ENCODE measurements around the gene EYA2. TPM values are rescaled to one million over a fixed set of nuclear protein-coding genes. Genes with fewer than 3 reads are reported as not detected.
A peak's percentile ranks its signal among the peaks of the same experiment; 100 is the strongest.

EYA2 gene, protein sequence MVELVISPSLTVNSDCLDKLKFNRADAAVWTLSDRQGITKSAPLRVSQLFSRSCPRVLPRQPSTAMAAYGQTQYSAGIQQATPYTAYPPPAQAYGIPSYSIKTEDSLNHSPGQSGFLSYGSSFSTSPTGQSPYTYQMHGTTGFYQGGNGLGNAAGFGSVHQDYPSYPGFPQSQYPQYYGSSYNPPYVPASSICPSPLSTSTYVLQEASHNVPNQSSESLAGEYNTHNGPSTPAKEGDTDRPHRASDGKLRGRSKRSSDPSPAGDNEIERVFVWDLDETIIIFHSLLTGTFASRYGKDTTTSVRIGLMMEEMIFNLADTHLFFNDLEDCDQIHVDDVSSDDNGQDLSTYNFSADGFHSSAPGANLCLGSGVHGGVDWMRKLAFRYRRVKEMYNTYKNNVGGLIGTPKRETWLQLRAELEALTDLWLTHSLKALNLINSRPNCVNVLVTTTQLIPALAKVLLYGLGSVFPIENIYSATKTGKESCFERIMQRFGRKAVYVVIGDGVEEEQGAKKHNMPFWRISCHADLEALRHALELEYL
- total RNA-seq = 1.5 TPM
- 1 to 10 TPM; 2.1 to 8.6 (median 3.3) TPM for polyA plus RNA-seq (ENCODE audit: insufficient read depth in 1 of 8, insufficient read length in 8 of 8, low replicate concordance in 1 of 8)
- long read RNA-seq, donor 1 = 0 reads
- long read RNA-seq, donor 2 = 0 reads
- long read RNA-seq, donor 3 = 0 reads
- long read RNA-seq, donor 4 = 0 reads
- long read RNA-seq, donor 5, partial matches to known transcripts = 0 of 1 reads
- long read RNA-seq, donor 5, other reads (novel, unspliced or antisense) = 0 of 1 reads
- long read RNA-seq, donor 6 = 0 reads
- long read RNA-seq, donor 7 = 0 reads
- long read RNA-seq, donor 8, partial matches to known transcripts = 0 of 2 reads
- long read RNA-seq, donor 8, other reads (novel, unspliced or antisense) = 0 of 2 reads
- long read RNA-seq, donor 9 = 0 reads
- long read RNA-seq, donor 10, partial matches to known transcripts = 0 of 1 reads
- long read RNA-seq, donor 10, other reads (novel, unspliced or antisense) = 0 of 1 reads
- long read RNA-seq, donor 11 = 0 reads

- H3K4me3 ChIP-seq (ENCODE audit: low read length) = peak within 1 kb of the TSS; percentile 48
- H3K36me3 ChIP-seq (ENCODE audit: control insufficient read depth, insufficient read depth, low read length) = no peaks in the 10 kb centered on the region
- peak; percentile 56 for DNase-seq
- 0% methylated on average over 51 of the region's 52 CpGs for WGBS (ENCODE audit: insufficient coverage)
- H3K4me1 ChIP-seq (ENCODE audit: control insufficient read depth, insufficient read depth, low read length) = peaks cover 9% of the 10 kb centered on the region
- peaks cover 9% of the 10 kb centered on the region for H3K9me3 ChIP-seq (replicated peaks; ENCODE audit: control insufficient read depth, low read depth, low read length)
- peaks cover 35% of the 10 kb centered on the region for H3K27me3 ChIP-seq (ENCODE audit: control insufficient read depth, insufficient read depth, low read length)
- no peak within 1 kb of the TSS for H3K27ac ChIP-seq (ENCODE audit: low read length)
These were observed at the start of gene EYA2 for GRCh38 chr20:46894579-46894958. EYA2 (plus strand) TSS chr20:46894843; CDS start chr20:46990011, 95,168 bp downstream.

DNA sequence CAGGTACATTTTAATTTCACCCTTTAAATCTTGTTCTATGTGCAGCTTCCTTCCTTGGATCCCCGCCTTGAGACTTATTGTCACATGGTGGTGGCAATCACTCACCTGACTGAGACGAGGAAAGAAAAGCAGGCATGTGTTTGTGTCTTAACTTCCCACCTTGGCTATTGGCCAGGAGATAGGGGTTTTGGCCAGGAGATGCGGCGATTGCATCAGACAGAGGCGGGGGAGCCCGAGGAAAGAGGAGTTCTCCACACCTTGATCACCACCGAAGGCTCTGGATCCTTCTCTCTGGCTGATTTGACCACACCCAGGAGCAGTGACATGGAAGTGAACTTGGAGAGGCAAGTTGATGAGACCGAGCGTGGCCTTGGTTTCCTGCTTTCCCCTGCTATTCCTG lies 49.7 kb upstream of the EYA2 start:
- Histone ChIP-seq H3K9me3 (replicated peaks; ENCODE audit: control insufficient read depth, low read depth, low read length) (no peaks in the 10 kb centered on the region), H3K27ac (ENCODE audit: low read length) (no peak overlapping the region), H3K4me3 (ENCODE audit: low read length) (no peak overlapping the region), H3K36me3 (ENCODE audit: control insufficient read depth, insufficient read depth, low read length) (no peaks in the 10 kb centered on the region), H3K27me3 (ENCODE audit: control insufficient read depth, insufficient read depth, low read length) (peaks cover 2% of the 10 kb centered on the region), H3K4me1 (ENCODE audit: control insufficient read depth, insufficient read depth, low read length) (no peaks in the 10 kb centered on the region)
- WGBS (ENCODE audit: insufficient coverage) = 71% methylated on average over 7 of the region's 9 CpGs
- DNase-seq = no peak

GRCh38 chr20:46849269-46849668 lies 45.4 kb upstream of the EYA2 start:
- no peak for DNase-seq
- Histone ChIP-seq H3K27me3 (ENCODE audit: control insufficient read depth, insufficient read depth, low read length) (no peaks in the 10 kb centered on the region), H3K9me3 (replicated peaks; ENCODE audit: control insufficient read depth, low read depth, low read length) (no peaks in the 10 kb centered on the region), H3K4me3 (ENCODE audit: low read length) (no peak overlapping the region), H3K4me1 (ENCODE audit: control insufficient read depth, insufficient read depth, low read length) (peaks cover 3% of the 10 kb centered on the region), H3K36me3 (ENCODE audit: control insufficient read depth, insufficient read depth, low read length) (no peaks in the 10 kb centered on the region), H3K27ac (ENCODE audit: low read length) (no peak overlapping the region)
- WGBS (ENCODE audit: insufficient coverage) = 100% methylated on average over 1 of the region's 4 CpGs

DNA sequence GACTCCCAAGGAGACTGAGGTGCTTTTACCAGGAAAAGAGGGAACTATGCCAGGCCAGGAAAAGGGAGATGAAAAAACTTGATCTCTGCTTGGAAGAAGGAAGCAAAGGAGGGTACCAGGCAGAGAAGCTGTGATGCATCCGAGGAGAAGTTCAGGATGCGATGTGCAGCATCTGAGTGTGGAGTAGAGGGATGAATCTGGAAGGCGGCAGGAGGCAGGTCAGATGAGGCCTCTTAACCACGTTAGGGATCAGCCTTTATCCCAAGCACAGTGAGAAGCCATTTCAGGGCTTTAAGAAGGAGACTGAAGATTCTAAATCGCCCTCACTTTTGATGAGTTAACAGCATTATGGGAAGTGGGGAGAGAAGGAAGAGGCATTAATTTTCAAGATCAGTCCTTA lies 44.9 kb upstream of the EYA2 start:
- WGBS (ENCODE audit: insufficient coverage) = 81% methylated on average over 3 of the region's 5 CpGs
- no peak for DNase-seq
- H3K4me1 ChIP-seq (ENCODE audit: control insufficient read depth, insufficient read depth, low read length) = peaks cover 3% of the 10 kb centered on the region
- no peaks in the 10 kb centered on the region for H3K9me3 ChIP-seq (replicated peaks; ENCODE audit: control insufficient read depth, low read depth, low read length)
- no peaks in the 10 kb centered on the region for H3K36me3 ChIP-seq (ENCODE audit: control insufficient read depth, insufficient read depth, low read length)
- H3K27me3 ChIP-seq (ENCODE audit: control insufficient read depth, insufficient read depth, low read length) = no peaks in the 10 kb centered on the region
- no peak overlapping the region for H3K4me3 ChIP-seq (ENCODE audit: low read length)
- no peak overlapping the region for H3K27ac ChIP-seq (ENCODE audit: low read length)

- Histone ChIP-seq H3K9me3 (replicated peaks; ENCODE audit: control insufficient read depth, low read depth, low read length) (no peaks in the 10 kb centered on the region), H3K27ac (ENCODE audit: low read length) (no peak overlapping the region), H3K27me3 (ENCODE audit: control insufficient read depth, insufficient read depth, low read length) (no peaks in the 10 kb centered on the region), H3K4me1 (ENCODE audit: control insufficient read depth, insufficient read depth, low read length) (peaks cover 3% of the 10 kb centered on the region), H3K4me3 (ENCODE audit: low read length) (no peak overlapping the region), H3K36me3 (ENCODE audit: control insufficient read depth, insufficient read depth, low read length) (no peaks in the 10 kb centered on the region)
- WGBS (ENCODE audit: insufficient coverage) = 10% methylated on average over 8 of the region's 10 CpGs
- DNase-seq = peak; percentile 62
These were observed 44.2 kb upstream of the EYA2 start for GRCh38 chr20:46850416-46850815.

- no peak overlapping the region for H3K27ac ChIP-seq (ENCODE audit: low read length)
- peaks cover 3% of the 10 kb centered on the region for H3K4me1 ChIP-seq (ENCODE audit: control insufficient read depth, insufficient read depth, low read length)
- no peak overlapping the region for H3K4me3 ChIP-seq (ENCODE audit: low read length)
- 20% methylated on average over 3 of the region's 7 CpGs for WGBS (ENCODE audit: insufficient coverage)
- H3K36me3 ChIP-seq (ENCODE audit: control insufficient read depth, insufficient read depth, low read length) = no peaks in the 10 kb centered on the region
- H3K27me3 ChIP-seq (ENCODE audit: control insufficient read depth, insufficient read depth, low read length) = no peaks in the 10 kb centered on the region
- no peaks in the 10 kb centered on the region for H3K9me3 ChIP-seq (replicated peaks; ENCODE audit: control insufficient read depth, low read depth, low read length)
- no peak for DNase-seq
These were observed 43.7 kb upstream of the EYA2 start for GRCh38 chr20:46850896-46851295.

DNA sequence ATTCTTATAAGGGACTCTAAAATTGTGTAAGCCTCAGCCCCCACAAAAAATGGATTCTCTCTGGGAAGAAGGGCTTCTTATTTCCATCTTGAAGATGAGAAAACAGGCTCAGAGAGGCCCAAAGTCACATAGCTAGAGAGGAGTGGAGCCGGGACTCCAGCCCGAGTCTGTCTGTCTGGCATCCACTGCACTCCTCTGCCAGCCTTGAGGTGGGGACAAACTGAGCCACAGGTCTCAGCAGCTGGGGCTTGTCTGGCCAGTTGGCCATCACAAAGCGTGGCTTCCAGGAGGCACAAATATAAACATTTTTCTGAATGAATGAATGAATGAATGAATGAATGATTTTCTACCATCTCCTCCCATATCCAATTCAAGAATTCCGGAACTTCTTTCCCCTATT lies 42.9 kb upstream of the EYA2 start:
- Histone ChIP-seq H3K9me3 (replicated peaks; ENCODE audit: control insufficient read depth, low read depth, low read length) (no peaks in the 10 kb centered on the region), H3K27me3 (ENCODE audit: control insufficient read depth, insufficient read depth, low read length) (no peaks in the 10 kb centered on the region), H3K36me3 (ENCODE audit: control insufficient read depth, insufficient read depth, low read length) (no peaks in the 10 kb centered on the region), H3K4me3 (ENCODE audit: low read length) (no peak overlapping the region), H3K4me1 (ENCODE audit: control insufficient read depth, insufficient read depth, low read length) (peaks cover 3% of the 10 kb centered on the region), H3K27ac (ENCODE audit: low read length) (no peak overlapping the region)
- WGBS (ENCODE audit: insufficient coverage) = 92% methylated on average over 2 of the region's 4 CpGs
- DNase-seq = no peak

- no peaks in the 10 kb centered on the region for H3K36me3 ChIP-seq (ENCODE audit: control insufficient read depth, insufficient read depth, low read length)
- WGBS (ENCODE audit: insufficient coverage) = 100% methylated on average over 1 of the region's 4 CpGs
- H3K4me1 ChIP-seq (ENCODE audit: control insufficient read depth, insufficient read depth, low read length) = peaks cover 3% of the 10 kb centered on the region
- H3K9me3 ChIP-seq (replicated peaks; ENCODE audit: control insufficient read depth, low read depth, low read length) = no peaks in the 10 kb centered on the region
- DNase-seq = no peak
- no peak overlapping the region for H3K27ac ChIP-seq (ENCODE audit: low read length)
- no peak overlapping the region for H3K4me3 ChIP-seq (ENCODE audit: low read length)
- H3K27me3 ChIP-seq (ENCODE audit: control insufficient read depth, insufficient read depth, low read length) = no peaks in the 10 kb centered on the region
These were observed 42.3 kb upstream of the EYA2 start for GRCh38 chr20:46852313-46852712.

DNA sequence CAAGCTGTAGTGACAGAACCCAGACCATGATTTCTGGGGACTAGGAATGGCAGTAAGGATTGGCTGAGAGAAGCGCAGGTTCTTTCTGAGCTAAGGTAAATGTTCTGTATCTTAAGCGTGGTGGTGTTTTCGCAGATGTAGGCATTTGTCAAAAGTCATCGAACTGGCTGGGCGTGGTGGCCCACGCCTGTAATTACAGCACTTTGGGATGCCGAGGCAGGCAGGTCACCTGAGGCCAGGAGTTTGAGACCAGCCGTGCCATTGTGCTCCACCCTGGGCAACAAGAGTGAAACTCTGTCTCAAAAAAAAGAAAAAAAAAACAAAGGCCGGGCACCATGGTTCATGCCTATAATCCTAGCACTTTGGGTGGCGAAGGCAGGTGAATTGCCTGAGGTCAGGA lies 40.7 kb upstream of the EYA2 start:
- Histone ChIP-seq H3K9me3 (replicated peaks; ENCODE audit: control insufficient read depth, low read depth, low read length) (no peaks in the 10 kb centered on the region), H3K36me3 (ENCODE audit: control insufficient read depth, insufficient read depth, low read length) (no peaks in the 10 kb centered on the region), H3K27me3 (ENCODE audit: control insufficient read depth, insufficient read depth, low read length) (no peaks in the 10 kb centered on the region), H3K4me3 (ENCODE audit: low read length) (no peak overlapping the region), H3K27ac (ENCODE audit: low read length) (no peak overlapping the region), H3K4me1 (ENCODE audit: control insufficient read depth, insufficient read depth, low read length) (peaks cover 3% of the 10 kb centered on the region)
- DNase-seq = no peak
- WGBS (ENCODE audit: insufficient coverage) = 91% methylated on average over 8 of the region's 10 CpGs

Data from muscle of leg (tissue), 16 donors.